Uterus (tissue), 4 donors: ENCODE results near the gene MBD1. TPM values are rescaled to one million over a fixed set of nuclear protein-coding genes. Genes with fewer than 3 reads are reported as not detected.

Experiments used
- DNase-seq, 2 donors: peaks; one replicate each; pipeline ENCODE4 v3.0.0-alpha.2; 2019 to 2020
- H3K27ac ChIP-seq, 2 donors: fragments of 200-600 bp; sonication (generic); 1 replicate in 1 of 2; 2 replicates in 1 of 2; pipeline ENCODE4 v1.5.1; 2016 to 2018
- H3K27me3 ChIP-seq, 2 donors: fragments of 200-600 bp; sonication (generic); one replicate each; pipeline ENCODE4 v1.5.1; 2018 to 2019; ENCODE audit warnings: control low read depth in 1 of 2
- H3K36me3 ChIP-seq, 2 donors: fragments of 200-600 bp; sonication (generic); one replicate each; pipeline ENCODE4 v1.5.1; 2019; ENCODE audit warnings: control low read depth in 1 of 2
- H3K4me1 ChIP-seq, 2 donors: fragments of 200-600 bp; sonication (generic); one replicate each; pipeline ENCODE4 v1.5.1; 2018 to 2019; ENCODE audit warnings: control low read depth in 1 of 2
- H3K4me3 ChIP-seq, 2 donors: fragments of 200-600 bp; sonication (generic); 1 replicate in 1 of 2; 2 replicates in 1 of 2; pipeline ENCODE4 v1.5.1; 2018 to 2019; ENCODE audit warnings: mild to moderate bottlenecking in 1 of 2
- H3K9me3 ChIP-seq, 2 donors: fragments of 200-600 bp; sonication (generic); one replicate each; pipeline ENCODE4 v1.5.1; 2019; ENCODE audit warnings: control low read depth in 1 of 2
- POLR2A ChIP-seq, 2 donors: fragments of 450-650 bp; IDR thresholded peaks; one replicate each; pipeline ENCODE4 v1.6.1; 2016; ENCODE audit warnings: antibody characterized with exemption in 2 of 2, mild to moderate bottlenecking in 1 of 2, moderate library complexity in 1 of 2
- intact Hi-C: fragments of 100-400 bp; cut with DNase I; formaldehyde crosslinking; loops from one replicate; pipeline ENCODE4 v1.15.1; 2023; ENCODE audit warnings: low total_unique reads
- total RNA-seq, 4 donors: library from RNA; depleted of rRNA in 3 of 4; stranded (reverse); fragments of >200 nt in 3 of 4; gene quantifications; one replicate each; pipeline versions ENCODE4 v1.1.0 to v1.2.4, GENCODE V29; 2014 to 2023
- TF ChIP-seq, protein P1 (sequence below), 4 experiments: fragments of 200-600 bp in 2 of 4; fragments of 450-650 bp in 2 of 4; sonication (generic) in 2 of 4; IDR thresholded peaks; one replicate each; pipeline ENCODE4 v1.5.1; 2016 to 2019; ENCODE audit warnings: antibody characterized with exemption in 4 of 4, mild to moderate bottlenecking in 2 of 4, moderate library complexity in 1 of 4
- donor health status: DM: yes; HTN: yes; CAD: no.

The MBD1 gene
- total RNA-seq, 4 donors from 2014 or later, result 20.3 to 82.2 (median 52.7) TPM

DNA sequence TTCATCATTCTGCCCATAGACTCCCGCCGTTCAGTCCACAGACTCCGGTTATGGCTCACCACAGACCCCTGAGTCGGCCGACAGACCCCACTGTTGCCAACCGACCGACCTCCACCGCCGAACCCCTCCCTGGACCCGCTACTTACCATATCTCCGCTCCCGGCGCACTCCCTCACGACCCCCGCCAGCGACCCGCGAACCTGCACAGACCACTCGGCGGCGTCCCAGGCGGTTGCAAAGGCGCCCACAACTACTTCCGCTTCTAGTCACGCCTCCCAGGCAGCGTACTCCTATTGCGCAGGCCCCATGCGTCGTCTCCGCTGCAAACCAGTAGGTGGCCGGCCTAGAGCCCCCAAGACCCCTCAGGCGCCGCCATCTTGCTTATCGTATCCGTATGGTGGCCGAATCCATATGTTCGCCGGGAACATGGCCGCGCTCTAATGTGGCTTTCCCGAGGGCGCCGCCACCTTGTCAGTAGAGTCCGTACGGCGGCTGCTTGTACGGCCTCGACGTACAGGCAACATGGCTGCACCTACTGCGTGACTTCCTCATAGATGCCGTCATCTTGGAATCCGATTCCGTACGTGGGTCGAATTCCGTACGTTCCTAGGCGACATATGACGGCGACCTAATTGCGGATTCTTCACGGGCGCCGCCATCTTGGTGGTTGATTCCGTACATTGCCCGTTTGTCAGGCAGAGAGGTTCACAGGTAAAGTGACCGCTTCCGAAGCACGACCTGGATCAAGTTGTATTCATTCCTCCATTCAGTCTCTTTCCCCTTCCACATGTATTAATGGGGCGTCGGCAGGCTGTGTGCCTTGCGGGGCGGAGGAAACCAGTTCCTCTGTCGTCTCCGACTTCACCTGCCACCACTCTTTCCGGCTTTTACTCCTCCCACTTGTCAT, 6.4 kb upstream of the MBD1 start, which contains the start of gene CXXC1:
TSS of gene CXXC1 (minus strand) at position 252 of the 907 bp plus-strand sequence. CDS start at position 149, 103 bp downstream.
- Histone ChIP-seq H3K4me3 (peak within 1 kb of the TSS; percentile 72 to 75), H3K27ac (peak within 1 kb of the TSS; percentile 83 to 90), H3K9me3 (no peaks in the 10 kb centered on the region), H3K27me3 (no peaks in the 10 kb centered on the region), H3K4me1 (no peaks in the 10 kb centered on the region), H3K36me3 (no peaks in the 10 kb centered on the region)
- intact Hi-C loops, result no loop called here
- TF ChIP-seq, protein P1, sequence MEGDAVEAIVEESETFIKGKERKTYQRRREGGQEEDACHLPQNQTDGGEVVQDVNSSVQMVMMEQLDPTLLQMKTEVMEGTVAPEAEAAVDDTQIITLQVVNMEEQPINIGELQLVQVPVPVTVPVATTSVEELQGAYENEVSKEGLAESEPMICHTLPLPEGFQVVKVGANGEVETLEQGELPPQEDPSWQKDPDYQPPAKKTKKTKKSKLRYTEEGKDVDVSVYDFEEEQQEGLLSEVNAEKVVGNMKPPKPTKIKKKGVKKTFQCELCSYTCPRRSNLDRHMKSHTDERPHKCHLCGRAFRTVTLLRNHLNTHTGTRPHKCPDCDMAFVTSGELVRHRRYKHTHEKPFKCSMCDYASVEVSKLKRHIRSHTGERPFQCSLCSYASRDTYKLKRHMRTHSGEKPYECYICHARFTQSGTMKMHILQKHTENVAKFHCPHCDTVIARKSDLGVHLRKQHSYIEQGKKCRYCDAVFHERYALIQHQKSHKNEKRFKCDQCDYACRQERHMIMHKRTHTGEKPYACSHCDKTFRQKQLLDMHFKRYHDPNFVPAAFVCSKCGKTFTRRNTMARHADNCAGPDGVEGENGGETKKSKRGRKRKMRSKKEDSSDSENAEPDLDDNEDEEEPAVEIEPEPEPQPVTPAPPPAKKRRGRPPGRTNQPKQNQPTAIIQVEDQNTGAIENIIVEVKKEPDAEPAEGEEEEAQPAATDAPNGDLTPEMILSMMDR (IDR thresholded peaks at IDR 0.05), result peak in 3 of 4 experiments; percentile 41 to 86 (median 47)
- peak in 1 of 2 donors; percentile 37 for TF ChIP-seq POLR2A (IDR thresholded peaks at IDR 0.05)
- peak; percentile 98 to 99 for DNase-seq

DNA sequence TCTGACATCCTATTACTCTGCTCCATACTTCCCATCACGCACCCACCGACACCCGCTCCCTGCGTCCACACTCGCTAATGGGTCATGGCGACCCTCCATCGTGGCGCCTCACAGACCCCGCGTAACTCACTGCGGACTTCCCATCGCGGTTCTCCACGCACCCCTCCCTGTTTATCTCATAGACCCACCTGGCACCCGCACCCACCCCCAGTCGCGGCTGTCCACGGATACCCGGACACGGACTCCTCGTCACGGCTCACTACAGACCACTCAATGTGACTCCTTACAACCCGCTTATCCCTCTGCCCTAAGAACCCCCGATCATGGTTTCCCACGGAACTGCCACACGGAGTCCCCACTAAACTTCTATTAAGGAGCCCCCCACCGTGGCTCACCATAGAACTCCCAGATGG, 5.7 kb upstream of the MBD1 start:
- Histone ChIP-seq H3K4me3 (peak overlapping the region; percentile 72 to 75), H3K27ac (peak overlapping the region; percentile 83 to 90), H3K36me3 (no peaks in the 10 kb centered on the region), H3K4me1 (peaks cover 0 to 1% of the 10 kb centered on the region in 2 donors), H3K27me3 (no peaks in the 10 kb centered on the region), H3K9me3 (no peaks in the 10 kb centered on the region)
- TF ChIP-seq, protein P1 (IDR thresholded peaks at IDR 0.05), result no peak
- TF ChIP-seq POLR2A (IDR thresholded peaks at IDR 0.05), result no peak
- intact Hi-C loops, result no loop called here
- peak in 1 of 2 donors; percentile 43 for DNase-seq

DNA sequence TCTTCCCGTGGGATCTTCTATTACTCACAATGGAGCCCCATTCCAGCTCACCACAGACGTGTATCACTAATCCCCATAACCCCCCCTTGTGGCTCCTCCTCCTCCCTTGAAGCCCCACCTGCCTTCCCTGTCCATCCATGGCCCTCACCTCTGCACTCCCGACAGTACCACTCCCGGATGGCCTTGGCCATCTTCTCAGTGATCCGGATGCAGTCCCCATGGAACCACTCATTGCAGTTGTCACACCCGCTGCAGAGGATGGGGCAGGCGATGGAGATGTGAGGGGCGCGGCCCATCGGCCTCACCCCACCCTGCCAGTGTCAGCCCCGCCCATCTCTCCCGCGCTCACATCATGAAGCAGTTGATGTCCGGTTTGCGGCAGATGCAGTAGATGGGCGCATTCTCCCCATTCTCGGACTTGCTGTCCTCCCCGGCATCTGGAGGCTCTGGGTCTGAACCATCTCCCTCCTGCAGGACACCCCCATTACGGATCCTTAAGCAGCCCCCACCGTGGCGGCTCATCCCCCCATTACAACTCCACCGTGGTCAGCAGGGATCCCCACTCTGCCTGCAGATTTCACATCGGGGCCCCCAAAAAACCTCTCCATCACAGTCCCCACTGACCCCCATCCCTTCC, 5.2 kb upstream of the MBD1 start:
- Histone ChIP-seq H3K27me3 (no peaks in the 10 kb centered on the region), H3K9me3 (no peaks in the 10 kb centered on the region), H3K36me3 (no peaks in the 10 kb centered on the region), H3K4me3 (peak overlapping the region; percentile 72 to 75), H3K27ac (peak overlapping the region; percentile 83 to 90), H3K4me1 (peaks cover 0 to 4% of the 10 kb centered on the region in 2 donors)
- TF ChIP-seq POLR2A (IDR thresholded peaks at IDR 0.05), result no peak
- TF ChIP-seq, protein P1 (IDR thresholded peaks at IDR 0.05), result no peak
- peak in 1 of 2 donors; percentile 35 for DNase-seq
- intact Hi-C loops, result no loop called here

DNA sequence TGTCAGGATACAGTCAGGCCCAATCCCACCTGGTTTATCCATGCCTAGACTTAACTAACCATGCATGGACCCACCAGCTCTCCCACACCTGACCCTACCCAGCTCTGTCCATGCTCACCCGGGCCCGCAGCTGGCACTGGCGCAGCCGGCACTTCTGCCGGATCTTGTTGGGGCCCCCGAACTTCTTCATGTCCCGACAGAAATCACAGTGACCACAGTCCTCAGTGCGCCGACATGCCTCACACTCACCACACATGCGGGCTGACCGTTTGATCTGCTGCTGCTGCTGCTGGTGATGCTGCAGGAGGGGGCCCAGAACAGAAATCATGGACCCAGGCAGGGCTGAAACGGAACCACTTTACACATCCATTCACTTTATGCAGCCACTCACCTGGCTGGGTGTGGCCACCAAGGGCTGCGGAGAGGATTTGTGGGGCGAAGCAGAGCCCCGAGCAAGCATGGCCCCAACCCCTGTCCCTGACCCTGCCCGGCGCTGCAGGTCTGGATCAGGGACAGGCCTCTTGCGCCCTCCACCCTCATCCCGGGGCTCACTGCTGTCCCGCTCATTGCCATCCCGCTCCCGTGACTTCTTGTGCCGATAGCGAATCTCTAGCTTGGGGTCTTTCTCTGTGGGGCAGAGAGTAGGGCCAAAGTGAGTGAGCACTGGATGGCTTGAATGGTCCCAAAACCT, 4.5 kb upstream of the MBD1 start:
- Histone ChIP-seq H3K27ac (no peak overlapping the region), H3K9me3 (no peaks in the 10 kb centered on the region)

More for the DNA sequence above, 4.5 kb upstream of the MBD1 start:
- Histone ChIP-seq H3K4me1 (peaks cover 0 to 4% of the 10 kb centered on the region in 2 donors), H3K27me3 (no peaks in the 10 kb centered on the region), H3K4me3 (no peak overlapping the region), H3K36me3 (no peaks in the 10 kb centered on the region)
- no peak for DNase-seq
- intact Hi-C loops, result no loop called here
- TF ChIP-seq, protein P1 (IDR thresholded peaks at IDR 0.05), result no peak
- no peak for TF ChIP-seq POLR2A (IDR thresholded peaks at IDR 0.05)
